ENCODE data around the gene PUSL1. TPM values are rescaled to one million over a fixed set of nuclear protein-coding genes. Genes with fewer than 3 reads are reported as not detected.

Gene PUSL1
- total RNA-seq, 1 experiment from 2014 or later = 22.7 TPM

GRCh38 chr1:1274931-1275431 is 33.4 kb upstream of the PUSL1 start:
- BruUV-seq (replicated peaks) = no TSS peak
- DNase-seq = no peak
- H3K36me3 Mint-ChIP-seq (ENCODE audit: insufficient read depth, unreplicated experiment) = peaks cover 30% of the 10 kb centered on the region
- H3K4me1 Mint-ChIP-seq (ENCODE audit: low read depth, unreplicated experiment) = peaks cover 13% of the 10 kb centered on the region
- no peak overlapping the region for H3K27ac Mint-ChIP-seq (ENCODE audit: unreplicated experiment)
- intact Hi-C loops (cut with micrococcal nuclease; ENCODE audit: unreplicated experiment) = no loop called here
- H3K9me3 Mint-ChIP-seq (ENCODE audit: low read depth, unreplicated experiment) = no peaks in the 10 kb centered on the region
- no peaks in the 10 kb centered on the region for H3K27me3 Mint-ChIP-seq (ENCODE audit: unreplicated experiment)
- CTCF ChIA-PET = no interaction called here
- H3K4me3 Mint-ChIP-seq (ENCODE audit: low read depth, unreplicated experiment) = peak overlapping the region; percentile 85
- no peak for TF ChIP-seq CTCF (IDR thresholded peaks at IDR 0.05; ENCODE audit: unreplicated experiment)

GRCh38 chr1:1275836-1276235 is 32.6 kb upstream of the PUSL1 start:
- H3K36me3 Mint-ChIP-seq (ENCODE audit: insufficient read depth, unreplicated experiment) = peaks cover 23% of the 10 kb centered on the region
- peaks cover 5% of the 10 kb centered on the region for H3K4me1 Mint-ChIP-seq (ENCODE audit: low read depth, unreplicated experiment)
- no peak overlapping the region for H3K27ac Mint-ChIP-seq (ENCODE audit: unreplicated experiment)
- no peak for DNase-seq
- no TSS peak for BruUV-seq (replicated peaks)
- TF ChIP-seq CTCF (IDR thresholded peaks at IDR 0.05; ENCODE audit: unreplicated experiment) = no peak
- H3K4me3 Mint-ChIP-seq (ENCODE audit: low read depth, unreplicated experiment) = no peak overlapping the region
- CTCF ChIA-PET = no interaction called here
- H3K27me3 Mint-ChIP-seq (ENCODE audit: unreplicated experiment) = no peaks in the 10 kb centered on the region
- H3K9me3 Mint-ChIP-seq (ENCODE audit: low read depth, unreplicated experiment) = no peaks in the 10 kb centered on the region
- intact Hi-C loops (cut with micrococcal nuclease; ENCODE audit: unreplicated experiment) = no loop called here

GRCh38 chr1:1278620-1279019 is 29.8 kb upstream of the PUSL1 start:
- Mint-ChIP-seq H3K9me3 (ENCODE audit: low read depth, unreplicated experiment) (no peaks in the 10 kb centered on the region), H3K4me1 (ENCODE audit: low read depth, unreplicated experiment) (peaks cover 10% of the 10 kb centered on the region), H3K36me3 (ENCODE audit: insufficient read depth, unreplicated experiment) (peaks cover under 1% of the 10 kb centered on the region), H3K4me3 (ENCODE audit: low read depth, unreplicated experiment) (no peak overlapping the region), H3K27ac (ENCODE audit: unreplicated experiment) (no peak overlapping the region), H3K27me3 (ENCODE audit: unreplicated experiment) (no peaks in the 10 kb centered on the region)
- no TSS peak for BruUV-seq (replicated peaks)
- CTCF ChIA-PET = no interaction called here
- intact Hi-C loops (cut with micrococcal nuclease; ENCODE audit: unreplicated experiment) = no loop called here
- DNase-seq = no peak
- no peak for TF ChIP-seq CTCF (IDR thresholded peaks at IDR 0.05; ENCODE audit: unreplicated experiment)

- CTCF ChIA-PET = interaction anchor here (0.7 kb wide), 1 partner anchor 48 kb away, joined by 3 read pairs; no protein-coding TSS in a partner anchor
These were observed 29.4 kb upstream of the PUSL1 start for GRCh38 chr1:1279028-1279427.

More at GRCh38 chr1:1279028-1279427, 29.4 kb upstream of the PUSL1 start:
- H3K36me3 Mint-ChIP-seq (ENCODE audit: insufficient read depth, unreplicated experiment) = peaks cover 5% of the 10 kb centered on the region
- BruUV-seq (replicated peaks) = no TSS peak
- H3K27me3 Mint-ChIP-seq (ENCODE audit: unreplicated experiment) = no peaks in the 10 kb centered on the region
- no peak overlapping the region for H3K4me3 Mint-ChIP-seq (ENCODE audit: low read depth, unreplicated experiment)
- no peak for DNase-seq
- H3K4me1 Mint-ChIP-seq (ENCODE audit: low read depth, unreplicated experiment) = peaks cover 10% of the 10 kb centered on the region
- no peak for TF ChIP-seq CTCF (IDR thresholded peaks at IDR 0.05; ENCODE audit: unreplicated experiment)
- intact Hi-C loops (cut with micrococcal nuclease; ENCODE audit: unreplicated experiment) = no loop called here
- H3K9me3 Mint-ChIP-seq (ENCODE audit: low read depth, unreplicated experiment) = no peaks in the 10 kb centered on the region
- H3K27ac Mint-ChIP-seq (ENCODE audit: unreplicated experiment) = no peak overlapping the region

Data from Calu3 (cell line).